H1 (cell line): ENCODE measurements around the gene MYOD1. TPM values are rescaled to one million over a fixed set of nuclear protein-coding genes. Genes with fewer than 3 reads are reported as not detected.
A peak's percentile ranks its signal among the peaks of the same experiment; 100 is the strongest.

Experiments
- CTCF ChIA-PET: fragments of 300-600 bp; sonication (Branson Sonifier 250); formaldehyde crosslinking; loops from one replicate; lab custom pipeline; 2021; ENCODE audit not compliant: partially characterized antibody; lab: Charles Lee
- POLR2A ChIA-PET: fragments of 300-600 bp; sonication (Branson Sonifier 250); formaldehyde crosslinking; loops from one replicate; lab custom pipeline; 2021; ENCODE audit warnings: inconsistent platforms; ENCODE audit not compliant: partially characterized antibody; lab: Charles Lee
- DNase-seq, 2 experiments: peaks; one replicate each; pipeline versions ENCODE4 v3.0.0 to v3.0.0-alpha.2; 2010 to 2022; ENCODE audit warnings: low spot score in 2 of 2, low read depth in 1 of 2, mixed read lengths in 1 of 2
- FAIRE-seq: peaks from 2 replicates; lab custom pipeline; 2011; peaks lifted over from hg19 to GRCh38; lab: Jason Lieb, UNC
- H2AFZ ChIP-seq: 2 replicates; pipeline ENCODE4 v1.8.1; 2012; ENCODE audit warnings: low read length, inconsistent platforms
- H2AK5ac ChIP-seq: 2 replicates; pipeline ENCODE4 v1.6.1; 2013; ENCODE audit warnings: low read depth, low read length
- H2BK120ac ChIP-seq: replicated peaks from 2 replicates; pipeline ENCODE3; 2013; ENCODE audit warnings: low read depth, low read length, inconsistent platforms
- H2BK12ac ChIP-seq: 2 replicates; pipeline ENCODE4 v1.6.1; 2013; ENCODE audit warnings: low read depth, low read length
- H2BK15ac ChIP-seq: 2 replicates; pipeline ENCODE4 v1.6.1; 2013; ENCODE audit warnings: low read length
- H2BK20ac ChIP-seq: 2 replicates; pipeline ENCODE4 v1.6.1; 2013; ENCODE audit warnings: low read length
- H2BK5ac ChIP-seq: 2 replicates; pipeline ENCODE4 v1.6.1; 2013; ENCODE audit warnings: low read depth, low read length
- H3K14ac ChIP-seq: 2 replicates; pipeline ENCODE4 v1.6.1; 2013; ENCODE audit warnings: inconsistent platforms; ENCODE audit not compliant: insufficient read length
- H3K18ac ChIP-seq: 2 replicates; pipeline ENCODE4 v1.6.1; 2013; ENCODE audit warnings: low read length; ENCODE audit errors: extremely low read depth
- H3K23ac ChIP-seq: 2 replicates; pipeline ENCODE4 v1.6.1; 2013; ENCODE audit warnings: inconsistent platforms; ENCODE audit not compliant: insufficient read length
- H3K23me2 ChIP-seq: 2 replicates; pipeline ENCODE4 v1.6.1; 2013; ENCODE audit warnings: low read depth, low read length
- H3K27ac ChIP-seq: 2 replicates; pipeline ENCODE4 v1.6.1; 2011; ENCODE audit warnings: low read depth, low read length, inconsistent platforms
- H3K27me3 ChIP-seq, 4 experiments: replicated peaks in 1 of 4; 1 replicate in 1 of 4; 2 replicates in 3 of 4; pipeline versions ENCODE4 v1.6.1 to v1.8.1; 2011 to 2013; ENCODE audit warnings: low read length in 3 of 4, mild to moderate bottlenecking in 3 of 4, inconsistent platforms in 2 of 4, mixed read lengths in 2 of 4, moderate library complexity in 1 of 4; ENCODE audit not compliant: control insufficient read depth in 3 of 4, insufficient read depth in 3 of 4; ENCODE audit errors: extremely low read depth in 1 of 4
- H3K36me3 ChIP-seq, 4 experiments: 2 replicates each; pipeline versions ENCODE4 v1.6.1 to v1.8.1; 2011 to 2013; ENCODE audit warnings: mild to moderate bottlenecking in 4 of 4, low read length in 3 of 4, moderate library complexity in 2 of 4, control low read depth in 1 of 4, inconsistent platforms in 1 of 4; ENCODE audit not compliant: insufficient read depth in 4 of 4, control insufficient read depth in 2 of 4
- H3K4ac ChIP-seq: replicated peaks from 2 replicates; pipeline ENCODE3; 2013; ENCODE audit warnings: low read length, low read depth, mixed read lengths, inconsistent platforms; ENCODE audit not compliant: insufficient read length
- H3K4me1 ChIP-seq, 4 experiments: replicated peaks in 1 of 4; 1 replicate in 1 of 4; 2 replicates in 3 of 4; pipeline versions ENCODE4 v1.6.1 to v1.8.1; 2011 to 2013; ENCODE audit warnings: low read length in 3 of 4, inconsistent platforms in 2 of 4, mixed read lengths in 1 of 4; ENCODE audit not compliant: insufficient read depth in 4 of 4, control insufficient read depth in 3 of 4
- H3K4me2 ChIP-seq, 2 experiments: 2 replicates each; pipeline versions ENCODE4 v1.6.1 to v1.8.1; 2011 to 2013; ENCODE audit warnings: low read depth in 2 of 2, low read length in 2 of 2, control low read depth in 1 of 2, inconsistent platforms in 1 of 2, mild to moderate bottlenecking in 1 of 2; ENCODE audit not compliant: insufficient read depth in 1 of 2
- H3K4me3 ChIP-seq, 4 experiments: fragments of 200-600, 300-600 bp in 1 of 4; sonication (generic), shearing (Covaris generic), sonication (Bioruptor Twin) in 1 of 4; 2 replicates each; pipeline versions ENCODE4 v1.5.1 to v1.8.1; 2011 to 2016; ENCODE audit warnings: low read length in 4 of 4, low read depth in 3 of 4, control low read depth in 2 of 4, inconsistent platforms in 2 of 4, mild to moderate bottlenecking in 2 of 4, mixed read lengths in 1 of 4, moderate library complexity in 1 of 4; ENCODE audit not compliant: insufficient read depth in 2 of 4; ENCODE audit errors: extremely low read depth in 1 of 4
- H3K56ac ChIP-seq: replicated peaks from 2 replicates; pipeline ENCODE3; 2013; ENCODE audit warnings: low read depth, mild to moderate bottlenecking, mixed read lengths, low read length, inconsistent platforms; ENCODE audit not compliant: insufficient read length
- H3K79me1 ChIP-seq: 2 replicates; pipeline ENCODE4 v1.6.1; 2013; ENCODE audit warnings: low read depth, low read length, control low read depth
- H3K79me2 ChIP-seq, 2 experiments: 2 replicates each; pipeline versions ENCODE4 v1.6.1 to v1.8.1; 2012 to 2013; ENCODE audit warnings: low read length in 2 of 2, mild to moderate bottlenecking in 2 of 2, inconsistent platforms in 1 of 2; ENCODE audit not compliant: insufficient read depth in 2 of 2, control insufficient read depth in 1 of 2
- H3K9ac ChIP-seq, 4 experiments: replicated peaks in 1 of 4; 1 replicate in 1 of 4; 2 replicates in 3 of 4; pipeline versions ENCODE4 v1.6.1 to v1.8.1; 2011 to 2013; ENCODE audit warnings: low read depth in 3 of 4, low read length in 3 of 4, control low read depth in 2 of 4, mild to moderate bottlenecking in 2 of 4, moderate library complexity in 2 of 4, inconsistent platforms in 1 of 4; ENCODE audit errors: extremely low read depth in 1 of 4
- H3K9me3 ChIP-seq, 2 experiments: 2 replicates each; pipeline versions ENCODE4 v1.6.1 to v1.8.1; 2012 to 2013; ENCODE audit warnings: mild to moderate bottlenecking in 2 of 2, moderate library complexity in 2 of 2, control low read depth in 1 of 2, inconsistent platforms in 1 of 2, low read depth in 1 of 2, low read length in 1 of 2, mixed read lengths in 1 of 2; ENCODE audit not compliant: insufficient read depth in 2 of 2
- H4K20me1 ChIP-seq, 2 experiments: replicated peaks in 1 of 2; 2 replicates each; pipeline versions ENCODE3 to v1.8.1; 2011 to 2013; ENCODE audit warnings: inconsistent platforms in 2 of 2, low read length in 2 of 2, mild to moderate bottlenecking in 1 of 2; ENCODE audit not compliant: insufficient read depth in 2 of 2, control insufficient read depth in 1 of 2
- H4K5ac ChIP-seq: 2 replicates; pipeline ENCODE4 v1.6.1; 2013; ENCODE audit warnings: low read length, low read depth, mixed read lengths, inconsistent platforms; ENCODE audit not compliant: insufficient read length
- H4K8ac ChIP-seq: 2 replicates; pipeline ENCODE4 v1.8.0; 2013; ENCODE audit warnings: mild to moderate bottlenecking, moderate library complexity, low read length, inconsistent platforms; ENCODE audit not compliant: insufficient read depth; ENCODE audit errors: extremely low read depth
- H4K91ac ChIP-seq: replicated peaks from 2 replicates; pipeline ENCODE3; 2013; ENCODE audit warnings: low read length, mixed read lengths, inconsistent platforms; ENCODE audit not compliant: insufficient read length
- ASH2L ChIP-seq: fragments of 200-600, 300-600 bp; sonication (generic); IDR thresholded peaks from one replicate; pipeline ENCODE4 v1.7.1; 2017; ENCODE audit warnings: low read length
- BACH1 ChIP-seq: IDR thresholded peaks from 2 replicates; pipeline ENCODE4 v1.6.1; 2012; ENCODE audit warnings: low read length, improper control_type of control experiment
- CEBPB ChIP-seq: IDR thresholded peaks from 2 replicates; pipeline ENCODE4 v1.6.1; 2012; ENCODE audit warnings: low read depth, low read length
- EGR1 ChIP-seq: IDR thresholded peaks from 2 replicates; pipeline ENCODE4 v1.6.1; 2011; ENCODE audit warnings: low read depth, low read length, borderline replicate concordance
- HDAC6 ChIP-seq: IDR thresholded peaks from one replicate; pipeline ENCODE4 v1.7.1; 2012; ENCODE audit warnings: low read depth, mild to moderate bottlenecking, inconsistent platforms, low read length, moderate library complexity
- KDM5A ChIP-seq: fragments of 200-600 bp; IDR thresholded peaks from 2 replicates; pipeline ENCODE4 v1.7.1; 2012; ENCODE audit warnings: mild to moderate bottlenecking, low read length, inconsistent platforms, mixed read lengths
- MAFK ChIP-seq: IDR thresholded peaks from 2 replicates; pipeline ENCODE4 v1.6.1; 2012; ENCODE audit warnings: low read depth, mild to moderate bottlenecking, improper control_type of control experiment, low read length
- RNF2 ChIP-seq: fragments of 200-900, 300-1000 bp; sonication (generic); IDR thresholded peaks from 2 replicates; pipeline ENCODE4 v1.7.1; 2016; ENCODE audit warnings: borderline replicate concordance, low read depth, mild to moderate bottlenecking, antibody characterized with exemption, low read length; ENCODE audit not compliant: poor library complexity, severe bottlenecking; ENCODE audit errors: missing control alignments
- SRF ChIP-seq: IDR thresholded peaks from 2 replicates; pipeline ENCODE4 v1.6.1; 2011; ENCODE audit warnings: mild to moderate bottlenecking, low read depth, low read length, moderate library complexity
- SUZ12 ChIP-seq: fragments of 200-600 bp; sonication (generic); IDR thresholded peaks from 2 replicates; pipeline ENCODE4 v1.6.1; 2012; ENCODE audit warnings: mild to moderate bottlenecking, inconsistent platforms, low read length, moderate library complexity, mixed read lengths
- TAF7 ChIP-seq: optimal IDR thresholded peaks from 2 replicates; pipeline ENCODE3; 2011; ENCODE audit warnings: low read depth, mild to moderate bottlenecking, inconsistent platforms, low read length, moderate library complexity, borderline replicate concordance
- TCF12 ChIP-seq: IDR thresholded peaks from 2 replicates; pipeline ENCODE4 v1.6.1; 2011; ENCODE audit warnings: low read depth, mild to moderate bottlenecking, low read length
- WGBS, 2 experiments: shearing (Covaris generic) in 1 of 2; methylation state at CpG; one replicate each; pipeline versions ENCODE4 v1.1.6 to v1.1.7; 2013 to 2015; ENCODE audit warnings: low lambda C conversion rate in 2 of 2, mixed read lengths in 2 of 2, inconsistent platforms in 1 of 2, low coverage in 1 of 2, missing lambda C conversion rate in 1 of 2; ENCODE audit not compliant: insufficient replicate concordance in 2 of 2, insufficient coverage in 1 of 2, insufficient read length in 1 of 2; ENCODE audit errors: extremely low coverage in 1 of 2, missing lambda C conversion rate in 1 of 2; 5-methylcytosine and 5-hydroxymethylcytosine counted together
- polyA plus RNA-seq, 7 experiments: library from polyadenylated mRNA; depleted of rRNA in 3 of 7; stranded (reverse) in 5 of 7; unstranded in 2 of 7; fragments of >200 nt in 5 of 7; fragments of 200-250 nt in 2 of 7; gene quantifications; 1 replicate in 5 of 7; 2 replicates in 1 of 7; 4 replicates in 1 of 7; pipeline versions ENCODE4 v1.2.1 to v1.2.3, GENCODE V29; 2011 to 2013; ENCODE audit warnings: missing spikeins in 2 of 7, mixed read lengths in 2 of 7
- total RNA-seq: library from RNA; stranded (reverse); fragmentation: NEBNext Ultra II Directional; extraction: Animal tissue kit (Norgen Biotek cat#: 25700); gene quantifications from 2 replicates; pipeline ENCODE4 v1.2.1, GENCODE V29; 2021

MYOD1 gene
- total and polyA plus RNA-seq, 2 of the 8 experiments (the other 6 are each of a cell fraction or from before 2014, with no cell fraction given), result not detected

DNA sequence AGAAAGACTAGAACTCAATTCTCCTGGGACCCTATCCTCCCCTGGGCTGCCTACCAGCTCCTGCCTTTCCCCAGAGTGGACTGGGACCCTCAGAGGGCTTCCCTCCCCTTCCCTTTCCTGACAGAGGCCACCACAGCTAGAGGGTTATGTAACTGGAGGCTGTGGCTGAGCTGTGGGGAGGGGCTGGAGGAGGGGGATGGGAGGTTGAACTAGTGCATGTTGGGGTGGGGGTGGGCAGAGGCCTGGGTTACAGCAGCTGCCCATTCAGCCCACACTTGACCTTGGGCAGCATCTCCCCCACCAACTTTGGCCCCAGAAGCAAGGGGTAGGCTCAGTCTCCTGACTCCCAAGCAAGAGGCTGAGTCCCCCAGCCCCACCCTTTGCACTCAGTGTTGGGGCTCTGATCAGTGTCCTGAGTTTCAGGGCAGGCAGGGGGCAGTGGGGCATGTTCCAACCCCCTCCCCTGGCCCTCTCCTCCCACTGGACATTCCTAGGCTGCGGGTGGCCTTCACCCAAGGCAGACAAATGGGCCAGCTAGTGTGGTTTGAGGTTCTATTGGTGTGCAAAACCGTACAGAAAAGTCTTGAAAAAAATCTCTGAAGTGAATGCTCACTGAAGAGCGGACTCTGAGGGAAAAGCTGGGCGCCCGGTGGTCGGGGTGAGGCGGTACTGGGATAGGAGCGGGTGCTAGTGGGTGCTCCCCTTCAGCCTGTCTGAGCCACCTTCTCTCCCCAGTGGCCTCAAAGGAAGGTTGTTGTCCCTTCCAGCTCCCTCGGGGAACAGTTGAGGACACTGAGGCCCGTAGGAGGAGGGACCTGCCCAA, 19.0 kb downstream of the MYOD1 start:
- H3K79me1 ChIP-seq, result no peaks in the 10 kb centered on the region
- H2BK20ac ChIP-seq, result no peak overlapping the region
- peaks cover 22 to 52% (median 50%) of the 10 kb centered on the region in 4 experiments for H3K27me3 ChIP-seq
- peaks cover 16% of the 10 kb centered on the region for H3K23me2 ChIP-seq
- no peak overlapping the region for H3K14ac ChIP-seq
- DNase-seq (no peak), FAIRE-seq (no peak)
- no peak overlapping the region for H3K18ac ChIP-seq
- peak overlapping the region in 3 of 4 experiments; percentile 14 to 38 (median 16); a peak in 3 of 8 replicates for H3K4me3 ChIP-seq
- CTCF ChIA-PET, result interaction anchor here (0.6 to 16.5 kb wide), 15 partner anchors 5 to 240 kb away, joined by 3 to 290 read pairs (median 5); partner anchors contain the start of genes KCNC1 and MYOD1
- H2BK15ac ChIP-seq, result no peak overlapping the region
- no peak overlapping the region for H4K91ac ChIP-seq
- 77% methylated on average over 10 of the region's 10 CpGs; no CpG with 5 or more reads in 1 of the 2 experiments for WGBS, 2 experiments
- no peak overlapping the region for H3K4ac ChIP-seq
- H3K9me3 ChIP-seq, result peaks cover 0 to 9% of the 10 kb centered on the region in 2 experiments; a peak in 2 of 4 replicates
- no peak overlapping the region for H3K56ac ChIP-seq
- peaks cover 3 to 30% (median 13%) of the 10 kb centered on the region in 4 experiments for H3K4me1 ChIP-seq
- H2BK12ac ChIP-seq, result no peak overlapping the region
- H3K9ac ChIP-seq, result no peak overlapping the region
- no peak overlapping the region for H2AFZ ChIP-seq
- H3K4me2 ChIP-seq, result peak overlapping the region; percentile 66 to 78
- H4K20me1 ChIP-seq, result peaks cover 9 to 15% of the 10 kb centered on the region in 2 experiments
- no peak overlapping the region for H2AK5ac ChIP-seq
- H4K5ac ChIP-seq, result no peak overlapping the region
- no peaks in the 10 kb centered on the region for H3K79me2 ChIP-seq
- H3K27ac ChIP-seq, result no peak overlapping the region
- POLR2A ChIA-PET, result no interaction called here
- H4K8ac ChIP-seq, result peak overlapping the region; percentile 70; the same call in 1 of the 2 replicates
- no peak overlapping the region for H2BK120ac ChIP-seq
- no peak overlapping the region for H2BK5ac ChIP-seq
- no peak overlapping the region for H3K23ac ChIP-seq
- H3K36me3 ChIP-seq, result peaks cover 0 to 10% (median 0%) of the 10 kb centered on the region in 4 experiments; a peak in 1 of 8 replicates
- TF ChIP-seq BACH1 (no peak), TAF7 (no peak), CEBPB (no peak), EGR1 (no peak), RNF2 (no peak), SUZ12 (no peak), KDM5A (no peak), ASH2L (no peak), TCF12 (no peak), SRF (no peak), HDAC6 (no peak), MAFK (no peak)
